ENCODE data around the gene MUC22. TPM values are rescaled to one million over a fixed set of nuclear protein-coding genes. Genes with fewer than 3 reads are reported as not detected.

Gene MUC22
- total RNA-seq: 0.03 TPM in 1 of 2 replicates, not detected in the other
- not detected in 2 replicates for polyA plus RNA-seq

- no peak within 1 kb of the TSS for H3K4me2 ChIP-seq
- no peak within 1 kb of the TSS for H3K4me3 ChIP-seq
- H2AFZ ChIP-seq: no peak within 1 kb of the TSS
- H3K4me1 ChIP-seq (ENCODE audit: insufficient read depth): peaks cover 5% of the 10 kb centered on the region
- no peaks in the 10 kb centered on the region for H3K79me2 ChIP-seq
- H3K9me2 ChIP-seq (replicated peaks; ENCODE audit: insufficient read depth): no peaks in the 10 kb centered on the region
- H3K27me3 ChIP-seq: no peaks in the 10 kb centered on the region
- DNase-seq (ENCODE audit: low spot score): no peak
- H3K27ac ChIP-seq: no peak within 1 kb of the TSS
- H3K36me3 ChIP-seq (replicated peaks; ENCODE audit: insufficient read depth, low read depth): no peaks in the 10 kb centered on the region
- TF ChIP-seq EZH2phosphoT487 (IDR thresholded peaks at IDR 0.05; ENCODE audit: low read depth, severe bottlenecking, unreplicated experiment): no peak
- TF ChIP-seq EZH2 (IDR thresholded peaks at IDR 0.05; ENCODE audit: borderline replicate concordance): no peak
- no peak for TF ChIP-seq CTCF (IDR thresholded peaks at IDR 0.05; ENCODE audit: poor library complexity)
- 83% methylated on average over 4 of the region's 4 CpGs for WGBS (ENCODE audit: low lambda C conversion rate, missing lambda C conversion rate)
- no peaks in the 10 kb centered on the region for H3K9me3 ChIP-seq (ENCODE audit: low read depth)
- H4K20me1 ChIP-seq (ENCODE audit: insufficient read depth, poor library complexity, severe bottlenecking): no peaks in the 10 kb centered on the region
These were observed at the start of gene MUC22 for GRCh38 chr6:31010393-31011060. MUC22 (plus strand) TSS chr6:31010474; CDS start chr6:31010707, 233 bp downstream.

GRCh38 chr6:30960907-30961673 lies 49.2 kb upstream of the MUC22 start:
- Histone ChIP-seq H3K79me2 (no peaks in the 10 kb centered on the region), H3K4me2 (no peak overlapping the region), H3K9me2 (replicated peaks; ENCODE audit: insufficient read depth) (no peaks in the 10 kb centered on the region)

GRCh38 chr6:30962716-30963115 lies 47.6 kb upstream of the MUC22 start:
- Histone ChIP-seq H2AFZ (no peak overlapping the region), H3K4me2 (no peak overlapping the region), H3K27ac (no peak overlapping the region), H3K27me3 (peaks cover 5% of the 10 kb centered on the region), H4K20me1 (ENCODE audit: insufficient read depth, poor library complexity, severe bottlenecking) (no peaks in the 10 kb centered on the region), H3K79me2 (no peaks in the 10 kb centered on the region), H3K4me3 (no peak overlapping the region), H3K36me3 (replicated peaks; ENCODE audit: insufficient read depth, low read depth) (no peaks in the 10 kb centered on the region), H3K4me1 (ENCODE audit: insufficient read depth) (no peaks in the 10 kb centered on the region), H3K9me2 (replicated peaks; ENCODE audit: insufficient read depth) (no peaks in the 10 kb centered on the region), H3K9me3 (ENCODE audit: low read depth) (no peaks in the 10 kb centered on the region)
- TF ChIP-seq EZH2phosphoT487 (IDR thresholded peaks at IDR 0.05; ENCODE audit: low read depth, severe bottlenecking, unreplicated experiment): no peak
- TF ChIP-seq EZH2 (IDR thresholded peaks at IDR 0.05; ENCODE audit: borderline replicate concordance): no peak
- no peak for TF ChIP-seq CTCF (IDR thresholded peaks at IDR 0.05; ENCODE audit: poor library complexity)
- no peak for DNase-seq (ENCODE audit: low spot score)

More at GRCh38 chr6:30960907-30961673, 49.2 kb upstream of the MUC22 start:
- DNase-seq (ENCODE audit: low spot score): no peak
- TF ChIP-seq EZH2 (IDR thresholded peaks at IDR 0.05; ENCODE audit: borderline replicate concordance): no peak
- no peak for TF ChIP-seq CTCF (IDR thresholded peaks at IDR 0.05; ENCODE audit: poor library complexity)
- no peak for TF ChIP-seq EZH2phosphoT487 (IDR thresholded peaks at IDR 0.05; ENCODE audit: low read depth, severe bottlenecking, unreplicated experiment)
- Histone ChIP-seq H3K27ac (no peak overlapping the region), H3K9me3 (ENCODE audit: low read depth) (no peaks in the 10 kb centered on the region), H3K36me3 (replicated peaks; ENCODE audit: insufficient read depth, low read depth) (no peaks in the 10 kb centered on the region), H3K27me3 (peaks cover 17% of the 10 kb centered on the region), H3K4me1 (ENCODE audit: insufficient read depth) (no peaks in the 10 kb centered on the region), H3K4me3 (no peak overlapping the region), H4K20me1 (ENCODE audit: insufficient read depth, poor library complexity, severe bottlenecking) (no peaks in the 10 kb centered on the region), H2AFZ (no peak overlapping the region)
- WGBS (ENCODE audit: low lambda C conversion rate, missing lambda C conversion rate): 85% methylated on average over 9 of the region's 9 CpGs
